ENCODE data around the gene PNPLA2. TPM values are rescaled to one million over a fixed set of nuclear protein-coding genes. Genes with fewer than 3 reads are reported as not detected.

PNPLA2 gene
- total RNA-seq, 1 donor from 2014 or later = 2.6 TPM

DNA sequence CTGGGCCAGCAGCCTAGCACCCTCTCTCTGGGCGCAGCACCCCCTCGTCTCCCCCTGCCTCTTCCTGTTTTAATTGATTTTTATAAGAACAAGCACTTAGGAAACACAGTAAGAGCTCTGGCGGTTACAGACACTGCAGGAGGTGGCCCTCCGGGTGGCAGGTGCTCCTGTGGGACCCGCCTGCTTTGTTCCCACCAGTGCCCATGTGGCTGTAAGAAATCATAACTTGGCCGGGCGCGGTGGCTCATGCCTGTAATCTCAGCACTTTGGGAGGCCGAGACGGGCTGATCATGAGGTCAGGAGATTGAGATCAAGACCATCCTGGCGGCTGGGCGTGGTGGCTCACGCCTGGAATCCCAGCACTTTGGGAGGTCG, 42.4 kb downstream of the PNPLA2 start:
- no peaks in the 10 kb centered on the region for H3K9me3 ChIP-seq (ENCODE audit: low read depth)
- H4K20me1 ChIP-seq (ENCODE audit: low read depth) = peaks cover 29% of the 10 kb centered on the region
- no peaks in the 10 kb centered on the region for H3K36me3 ChIP-seq
- H3K79me2 ChIP-seq (ENCODE audit: low read depth) = no peaks in the 10 kb centered on the region
- Mint-ChIP-seq H3K27me3 (ENCODE audit: insufficient read depth, low read depth) (peaks cover 2% of the 10 kb centered on the region), H3K4me1 (peaks cover 17% of the 10 kb centered on the region), H3K9me3 (no peaks in the 10 kb centered on the region), H3K27ac (no peak overlapping the region), H3K36me3 (no peaks in the 10 kb centered on the region), H3K4me3 (no peak overlapping the region)
- no peak overlapping the region for H3K4me2 ChIP-seq
- no peak overlapping the region for H2AFZ ChIP-seq (replicated peaks)
- H3K27ac ChIP-seq = no peak overlapping the region
- no peak for DNase-seq (ENCODE audit: low spot score)
- peaks cover 4% of the 10 kb centered on the region for H3F3A ChIP-seq (ENCODE audit: low read depth)
- H3K4me3 ChIP-seq = no peak overlapping the region
- no peak for TF ChIP-seq EZH2 (IDR thresholded peaks at IDR 0.05)
- no peak for TF ChIP-seq EZH2phosphoT487 (IDR thresholded peaks at IDR 0.05)
- TF ChIP-seq, protein P1, sequence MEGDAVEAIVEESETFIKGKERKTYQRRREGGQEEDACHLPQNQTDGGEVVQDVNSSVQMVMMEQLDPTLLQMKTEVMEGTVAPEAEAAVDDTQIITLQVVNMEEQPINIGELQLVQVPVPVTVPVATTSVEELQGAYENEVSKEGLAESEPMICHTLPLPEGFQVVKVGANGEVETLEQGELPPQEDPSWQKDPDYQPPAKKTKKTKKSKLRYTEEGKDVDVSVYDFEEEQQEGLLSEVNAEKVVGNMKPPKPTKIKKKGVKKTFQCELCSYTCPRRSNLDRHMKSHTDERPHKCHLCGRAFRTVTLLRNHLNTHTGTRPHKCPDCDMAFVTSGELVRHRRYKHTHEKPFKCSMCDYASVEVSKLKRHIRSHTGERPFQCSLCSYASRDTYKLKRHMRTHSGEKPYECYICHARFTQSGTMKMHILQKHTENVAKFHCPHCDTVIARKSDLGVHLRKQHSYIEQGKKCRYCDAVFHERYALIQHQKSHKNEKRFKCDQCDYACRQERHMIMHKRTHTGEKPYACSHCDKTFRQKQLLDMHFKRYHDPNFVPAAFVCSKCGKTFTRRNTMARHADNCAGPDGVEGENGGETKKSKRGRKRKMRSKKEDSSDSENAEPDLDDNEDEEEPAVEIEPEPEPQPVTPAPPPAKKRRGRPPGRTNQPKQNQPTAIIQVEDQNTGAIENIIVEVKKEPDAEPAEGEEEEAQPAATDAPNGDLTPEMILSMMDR (IDR thresholded peaks at IDR 0.05) = no peak
- H3K4me1 ChIP-seq = peaks cover 19% of the 10 kb centered on the region
- no peaks in the 10 kb centered on the region for H3K27me3 ChIP-seq
- no peak overlapping the region for H3K9ac ChIP-seq

DNA sequence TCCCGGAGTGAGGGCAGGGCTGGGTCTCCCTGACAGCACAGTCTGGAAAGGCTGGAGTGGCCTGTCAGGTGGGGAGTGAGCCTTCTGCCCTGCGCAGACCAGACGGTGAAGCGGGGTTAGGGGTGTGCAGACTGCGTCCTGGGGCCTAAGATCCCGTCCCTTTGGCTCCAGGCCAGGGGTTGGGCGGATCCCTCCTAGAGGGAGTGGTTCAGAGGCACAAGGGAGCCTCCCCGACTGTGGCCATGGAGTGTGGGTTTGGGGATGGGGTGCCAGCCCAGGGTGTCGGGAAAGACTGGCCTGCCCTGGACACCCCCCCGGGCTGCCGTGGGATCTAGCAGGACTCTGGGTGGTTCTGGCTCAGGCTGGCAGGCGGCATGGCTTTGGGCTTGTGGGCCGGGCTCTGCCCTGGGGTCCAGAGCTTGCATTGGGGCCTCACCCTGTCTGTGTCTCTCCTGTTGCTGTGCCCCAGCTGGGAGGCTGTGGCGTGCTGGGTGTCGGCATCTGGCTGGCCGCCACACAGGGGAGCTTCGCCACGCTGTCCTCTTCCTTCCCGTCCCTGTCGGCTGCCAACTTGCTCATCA, 43.5 kb downstream of the PNPLA2 start:
- Histone ChIP-seq H3K4me3 (no peak overlapping the region), H3K9me3 (ENCODE audit: low read depth) (no peaks in the 10 kb centered on the region), H3K27me3 (no peaks in the 10 kb centered on the region), H3K27ac (no peak overlapping the region), H3K36me3 (no peaks in the 10 kb centered on the region), H2AFZ (replicated peaks) (no peak overlapping the region), H3K79me2 (ENCODE audit: low read depth) (no peaks in the 10 kb centered on the region), H4K20me1 (ENCODE audit: low read depth) (peaks cover 24% of the 10 kb centered on the region), H3F3A (ENCODE audit: low read depth) (peaks cover 6% of the 10 kb centered on the region), H3K4me2 (peak overlapping the region; percentile 38), H3K4me1 (peaks cover 19% of the 10 kb centered on the region), H3K9ac (no peak overlapping the region)
- TF ChIP-seq EZH2phosphoT487 (IDR thresholded peaks at IDR 0.05) (no peak), EZH2 (IDR thresholded peaks at IDR 0.05) (no peak)
- TF ChIP-seq, protein P1 (IDR thresholded peaks at IDR 0.05) = no peak
- Mint-ChIP-seq H3K36me3 (no peaks in the 10 kb centered on the region), H3K27ac (no peak overlapping the region), H3K27me3 (ENCODE audit: insufficient read depth, low read depth) (peaks cover 2% of the 10 kb centered on the region), H3K9me3 (no peaks in the 10 kb centered on the region), H3K4me1 (peaks cover 12% of the 10 kb centered on the region), H3K4me3 (no peak overlapping the region)
- DNase-seq (ENCODE audit: low spot score) = peak; percentile 56

DNA sequence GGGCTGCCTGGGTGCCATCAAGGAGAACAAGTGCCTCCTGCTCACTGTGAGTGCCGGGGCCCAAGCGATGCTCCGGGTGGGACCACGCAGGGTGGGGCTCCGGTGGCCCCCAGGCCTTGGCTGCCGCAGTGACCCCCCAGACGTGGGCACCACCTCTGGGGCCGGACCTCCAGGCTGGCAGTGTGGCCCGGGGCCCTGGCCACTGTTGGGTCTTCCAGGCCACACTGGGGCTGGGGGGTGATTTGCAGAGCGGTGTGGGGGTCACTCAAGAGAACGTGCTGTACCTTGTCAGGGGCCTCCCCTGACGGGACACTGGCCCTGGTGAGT, 43.9 kb downstream of the PNPLA2 start:
- Histone ChIP-seq H3K4me3 (no peak overlapping the region), H3K27me3 (no peaks in the 10 kb centered on the region), H3K79me2 (ENCODE audit: low read depth) (no peaks in the 10 kb centered on the region), H3K9ac (peak overlapping the region; percentile 18), H2AFZ (replicated peaks) (no peak overlapping the region), H3F3A (ENCODE audit: low read depth) (peaks cover 8% of the 10 kb centered on the region), H4K20me1 (ENCODE audit: low read depth) (peaks cover 24% of the 10 kb centered on the region), H3K9me3 (ENCODE audit: low read depth) (no peaks in the 10 kb centered on the region), H3K4me1 (peaks cover 19% of the 10 kb centered on the region), H3K4me2 (peak overlapping the region; percentile 30), H3K36me3 (no peaks in the 10 kb centered on the region), H3K27ac (peak overlapping the region; percentile 26)
- Mint-ChIP-seq H3K36me3 (no peaks in the 10 kb centered on the region), H3K27ac (no peak overlapping the region), H3K27me3 (ENCODE audit: insufficient read depth, low read depth) (peaks cover 2% of the 10 kb centered on the region), H3K4me3 (no peak overlapping the region), H3K9me3 (no peaks in the 10 kb centered on the region), H3K4me1 (peaks cover 12% of the 10 kb centered on the region)
- no peak for DNase-seq (ENCODE audit: low spot score)
- TF ChIP-seq, protein P1 (IDR thresholded peaks at IDR 0.05) = no peak
- TF ChIP-seq EZH2 (IDR thresholded peaks at IDR 0.05) = no peak
- TF ChIP-seq EZH2phosphoT487 (IDR thresholded peaks at IDR 0.05) = no peak
